Measurements from ENCODE around the gene RSRC1. TPM values are rescaled to one million over a fixed set of nuclear protein-coding genes. Genes with fewer than 3 reads are reported as not detected.
"Not testable (repeated sequence)": the region's sequence is repeated elsewhere in the genome, so short reads cannot be mapped to it uniquely, and the experiment has no call there.

Gene RSRC1
- 10 to 100 TPM; 44.9 to 61.6 TPM for total RNA-seq

- peaks cover 52% of the 10 kb centered on the region for H3K4me1 Mint-ChIP-seq
- ATAC-seq (peak; percentile 80), DNase-seq (peak; percentile 88)
- ChIA-PET POLR2A (interaction anchor here (1.0 to 1.2 kb wide), 3 partner anchors 10 to 534 kb away, joined by 3 read pairs; partner anchors contain the start of gene GFM1), CTCF (interaction anchor here (1.0 to 1.4 kb wide), 4 partner anchors 10 to 534 kb away, joined by 3 to 7 read pairs (median 3); partner anchors contain the start of gene GFM1)
- H3K36me3 Mint-ChIP-seq (ENCODE audit: low read depth), result peaks cover 20% of the 10 kb centered on the region
- H3K4me3 Mint-ChIP-seq, result peak within 1 kb of the TSS; percentile 95
- peaks cover 12% of the 10 kb centered on the region for H3K9me3 Mint-ChIP-seq (ENCODE audit: low read depth)
- peak within 1 kb of the TSS; percentile 81 for H3K27ac Mint-ChIP-seq
- intact Hi-C loops (cut with DNase I, micrococcal nuclease), result loop anchor here (1.0 to 10.0 kb wide), 10 partner anchors 12 to 1652 kb away; partner anchors contain the start of genes GFM1 (in 2 of the 2), MFSD1 (in 1 of the 2) and PTX3 (in 1 of the 2)
- peaks cover 26% of the 10 kb centered on the region for H3K27me3 Mint-ChIP-seq
These were observed at the start of gene RSRC1 for GRCh38 chr3:158109804-158110657. TSS of gene RSRC1 (plus strand) at chr3:158110089. CDS start at chr3:158122105, 12,016 bp downstream.

- H3K36me3 Mint-ChIP-seq (ENCODE audit: low read depth); H3K9me3 Mint-ChIP-seq (ENCODE audit: low read depth); CTCF ChIA-PET; intact Hi-C loops (cut with DNase I, micrococcal nuclease); DNase-seq; H3K4me3 Mint-ChIP-seq; ATAC-seq; H3K4me1 Mint-ChIP-seq; POLR2A ChIA-PET; H3K27ac Mint-ChIP-seq: not testable (repeated sequence)
- peaks cover 24% of the 10 kb centered on the region for H3K27me3 Mint-ChIP-seq
These were observed 44.3 kb upstream of the RSRC1 start for GRCh38 chr3:158065574-158065973.

- POLR2A ChIA-PET, result no interaction called here
- Mint-ChIP-seq H3K36me3 (ENCODE audit: low read depth) (no peaks in the 10 kb centered on the region), H3K9me3 (ENCODE audit: low read depth) (no peaks in the 10 kb centered on the region), H3K4me1 (no peaks in the 10 kb centered on the region), H3K4me3 (no peak overlapping the region), H3K27me3 (peaks cover 24% of the 10 kb centered on the region), H3K27ac (no peak overlapping the region)
- no peak for DNase-seq
- intact Hi-C loops (cut with DNase I, micrococcal nuclease), result no loop called here
- no peak for ATAC-seq
- CTCF ChIA-PET, result no interaction called here
These were observed 37.1 kb upstream of the RSRC1 start for GRCh38 chr3:158072790-158073189.

GRCh38 chr3:158074591-158074990, 35.3 kb upstream of the RSRC1 start:
- POLR2A ChIA-PET, result no interaction called here
- H3K36me3 Mint-ChIP-seq (ENCODE audit: low read depth), result no peaks in the 10 kb centered on the region
- intact Hi-C loops (cut with DNase I, micrococcal nuclease), result no loop called here
- CTCF ChIA-PET, result no interaction called here
- ATAC-seq (no peak), DNase-seq (no peak)
- H3K4me1 Mint-ChIP-seq, result no peaks in the 10 kb centered on the region
- H3K27ac Mint-ChIP-seq, result no peak overlapping the region
- H3K27me3 Mint-ChIP-seq, result peaks cover 20% of the 10 kb centered on the region
- no peak overlapping the region for H3K4me3 Mint-ChIP-seq
- H3K9me3 Mint-ChIP-seq (ENCODE audit: low read depth), result no peaks in the 10 kb centered on the region

- ChIA-PET POLR2A (no interaction called here), CTCF (no interaction called here)
- intact Hi-C loops (cut with DNase I, micrococcal nuclease), result no loop called here
- Mint-ChIP-seq H3K27me3 (peaks cover 12% of the 10 kb centered on the region), H3K9me3 (ENCODE audit: low read depth) (no peaks in the 10 kb centered on the region), H3K27ac (no peak overlapping the region), H3K4me1 (no peaks in the 10 kb centered on the region), H3K36me3 (ENCODE audit: low read depth) (no peaks in the 10 kb centered on the region), H3K4me3 (no peak overlapping the region)
- DNase-seq (no peak), ATAC-seq (no peak)
These were observed 30.3 kb upstream of the RSRC1 start for GRCh38 chr3:158079599-158079998.

GRCh38 chr3:158084651-158085050, 25.2 kb upstream of the RSRC1 start:
- CTCF ChIA-PET, result no interaction called here
- ATAC-seq (no peak), DNase-seq (no peak)
- no peaks in the 10 kb centered on the region for H3K4me1 Mint-ChIP-seq
- intact Hi-C loops (cut with DNase I, micrococcal nuclease), result no loop called here
- no peak overlapping the region for H3K27ac Mint-ChIP-seq
- H3K27me3 Mint-ChIP-seq, result peaks cover 30% of the 10 kb centered on the region
- no peak overlapping the region for H3K4me3 Mint-ChIP-seq
- H3K36me3 Mint-ChIP-seq (ENCODE audit: low read depth), result no peaks in the 10 kb centered on the region
- POLR2A ChIA-PET, result no interaction called here
- H3K9me3 Mint-ChIP-seq (ENCODE audit: low read depth), result no peaks in the 10 kb centered on the region

GRCh38 chr3:158085358-158085757, 24.5 kb upstream of the RSRC1 start:
- Mint-ChIP-seq H3K4me3 (no peak overlapping the region), H3K36me3 (ENCODE audit: low read depth) (no peaks in the 10 kb centered on the region), H3K27ac (no peak overlapping the region), H3K9me3 (ENCODE audit: low read depth) (no peaks in the 10 kb centered on the region), H3K27me3 (peaks cover 36% of the 10 kb centered on the region), H3K4me1 (no peaks in the 10 kb centered on the region)
- intact Hi-C loops (cut with DNase I, micrococcal nuclease), result no loop called here
- DNase-seq (no peak), ATAC-seq (no peak)
- ChIA-PET POLR2A (no interaction called here), CTCF (interaction anchor here (0.8 to 1.4 kb wide), 2 partner anchors 8 to 370 kb away, joined by 3 to 4 read pairs; no protein-coding TSS in a partner anchor)

GRCh38 chr3:158085931-158086330, 24.0 kb upstream of the RSRC1 start:
- peaks cover 41% of the 10 kb centered on the region for H3K27me3 Mint-ChIP-seq
- DNase-seq (no peak), ATAC-seq (no peak)
- intact Hi-C loops (cut with DNase I, micrococcal nuclease), result no loop called here
- H3K27ac Mint-ChIP-seq, result no peak overlapping the region
- H3K4me1 Mint-ChIP-seq, result no peaks in the 10 kb centered on the region
- CTCF ChIA-PET, result interaction anchor here (0.8 to 1.4 kb wide), 2 partner anchors 8 to 371 kb away, joined by 3 to 4 read pairs; no protein-coding TSS in a partner anchor
- no peaks in the 10 kb centered on the region for H3K9me3 Mint-ChIP-seq (ENCODE audit: low read depth)
- H3K36me3 Mint-ChIP-seq (ENCODE audit: low read depth), result no peaks in the 10 kb centered on the region
- H3K4me3 Mint-ChIP-seq, result no peak overlapping the region
- POLR2A ChIA-PET, result no interaction called here

GRCh38 chr3:158086361-158086760, 23.5 kb upstream of the RSRC1 start:
- Mint-ChIP-seq H3K9me3 (ENCODE audit: low read depth) (no peaks in the 10 kb centered on the region), H3K4me3 (no peak overlapping the region), H3K4me1 (no peaks in the 10 kb centered on the region), H3K36me3 (ENCODE audit: low read depth) (no peaks in the 10 kb centered on the region), H3K27me3 (peaks cover 41% of the 10 kb centered on the region), H3K27ac (no peak overlapping the region)
- ChIA-PET POLR2A (no interaction called here), CTCF (interaction anchor here (1.4 kb wide), 1 partner anchor 9 kb away, joined by 4 read pairs; no protein-coding TSS in a partner anchor)
- DNase-seq (no peak), ATAC-seq (no peak)
- intact Hi-C loops (cut with DNase I, micrococcal nuclease), result no loop called here

- H3K36me3 Mint-ChIP-seq (ENCODE audit: low read depth), result no peaks in the 10 kb centered on the region
- intact Hi-C loops (cut with DNase I, micrococcal nuclease), result no loop called here
- no peaks in the 10 kb centered on the region for H3K4me1 Mint-ChIP-seq
- ChIA-PET POLR2A (no interaction called here), CTCF (interaction anchor here (0.5 to 1.4 kb wide), 2 partner anchors 9 to 573 kb away, joined by 3 to 4 read pairs; no protein-coding TSS in a partner anchor)
- no peak overlapping the region for H3K27ac Mint-ChIP-seq
- H3K27me3 Mint-ChIP-seq, result peaks cover 45% of the 10 kb centered on the region
- DNase-seq, result no peak
- H3K4me3 Mint-ChIP-seq, result no peak overlapping the region
- ATAC-seq, result no peak
- no peaks in the 10 kb centered on the region for H3K9me3 Mint-ChIP-seq (ENCODE audit: low read depth)
These were observed 23.1 kb upstream of the RSRC1 start for GRCh38 chr3:158086776-158087175.

GRCh38 chr3:158091531-158091930, 18.4 kb upstream of the RSRC1 start:
- intact Hi-C loops (cut with DNase I, micrococcal nuclease), result loop anchor here in 1 of 2 experiments (5.0 kb wide), 1 partner anchor 446 kb away; no protein-coding TSS in a partner anchor
- H3K4me1 Mint-ChIP-seq, result peaks cover 4% of the 10 kb centered on the region
- H3K27ac Mint-ChIP-seq, result no peak overlapping the region
- CTCF ChIA-PET, result interaction anchor here (1.0 kb wide), 1 partner anchor 343 kb away, joined by 3 read pairs; no protein-coding TSS in a partner anchor
- ATAC-seq (no peak), DNase-seq (no peak)
- H3K36me3 Mint-ChIP-seq (ENCODE audit: low read depth), result no peaks in the 10 kb centered on the region
- no peak overlapping the region for H3K4me3 Mint-ChIP-seq
- POLR2A ChIA-PET, result no interaction called here
- peaks cover 64% of the 10 kb centered on the region for H3K27me3 Mint-ChIP-seq
- no peaks in the 10 kb centered on the region for H3K9me3 Mint-ChIP-seq (ENCODE audit: low read depth)

- H3K36me3 Mint-ChIP-seq (ENCODE audit: low read depth), result no peaks in the 10 kb centered on the region
- CTCF ChIA-PET, result no interaction called here
- DNase-seq (no peak), ATAC-seq (no peak)
- no peaks in the 10 kb centered on the region for H3K9me3 Mint-ChIP-seq (ENCODE audit: low read depth)
- no peak overlapping the region for H3K4me3 Mint-ChIP-seq
- H3K4me1 Mint-ChIP-seq, result peaks cover 19% of the 10 kb centered on the region
- H3K27ac Mint-ChIP-seq, result no peak overlapping the region
- H3K27me3 Mint-ChIP-seq, result peaks cover 71% of the 10 kb centered on the region
- POLR2A ChIA-PET, result no interaction called here
- intact Hi-C loops (cut with DNase I, micrococcal nuclease), result loop anchor here in 1 of 2 experiments (5.0 kb wide), 1 partner anchor 444 kb away; no protein-coding TSS in a partner anchor
These were observed 16.4 kb upstream of the RSRC1 start for GRCh38 chr3:158093526-158093925.

Data from activated CD4-positive, alpha-beta T cell treated with anti-CD3 and anti-CD28 coated beads for 36 hours (primary cell).